PFSK-1 (cell line): ENCODE measurements around the gene UNC93B1. TPM values are rescaled to one million over a fixed set of nuclear protein-coding genes. Genes with fewer than 3 reads are reported as not detected.

ENCODE experiments used
- FOXP2 ChIP-seq: optimal IDR thresholded peaks from 2 replicates; pipeline ENCODE3; 2011; ENCODE audit warnings: borderline replicate concordance, control low read depth, inconsistent platforms; ENCODE audit not compliant: insufficient read depth; ENCODE audit errors: extremely low read length, extremely low read depth
- POLR2AphosphoS5 ChIP-seq: IDR thresholded peaks from 2 replicates; pipeline ENCODE4 v1.6.1; 2012; ENCODE audit warnings: low read depth, mild to moderate bottlenecking, control low read depth, low read length, moderate library complexity
- SIN3A ChIP-seq: IDR thresholded peaks from 2 replicates; pipeline ENCODE4 v1.6.1; 2012; ENCODE audit warnings: mild to moderate bottlenecking, low read length, moderate library complexity, borderline replicate concordance; ENCODE audit not compliant: insufficient read depth
- TAF1 ChIP-seq: IDR thresholded peaks from 2 replicates; pipeline ENCODE4 v1.6.1; 2012; ENCODE audit warnings: low read length, control low read depth, borderline replicate concordance; ENCODE audit not compliant: insufficient read depth
- polyA plus RNA-seq: library from polyadenylated mRNA; unstranded; fragments of >200 nt; gene quantifications from one replicate; pipeline ENCODE4 v1.2.1, GENCODE V29; 2012; ENCODE audit warnings: low read depth, missing spikeins; ENCODE audit not compliant: insufficient read length
- TF ChIP-seq, protein P1 (sequence below), 2 experiments: IDR thresholded peaks; 2 replicates each; pipeline versions ENCODE4 v1.6.1 to v1.8.0; 2011 to 2012; ENCODE audit warnings: low read depth in 2 of 2, low read length in 2 of 2, control low read depth in 1 of 2, inconsistent platforms in 1 of 2, mild to moderate bottlenecking in 1 of 2, moderate library complexity in 1 of 2; ENCODE audit not compliant: insufficient read depth in 1 of 2

UNC93B1 gene, protein sequence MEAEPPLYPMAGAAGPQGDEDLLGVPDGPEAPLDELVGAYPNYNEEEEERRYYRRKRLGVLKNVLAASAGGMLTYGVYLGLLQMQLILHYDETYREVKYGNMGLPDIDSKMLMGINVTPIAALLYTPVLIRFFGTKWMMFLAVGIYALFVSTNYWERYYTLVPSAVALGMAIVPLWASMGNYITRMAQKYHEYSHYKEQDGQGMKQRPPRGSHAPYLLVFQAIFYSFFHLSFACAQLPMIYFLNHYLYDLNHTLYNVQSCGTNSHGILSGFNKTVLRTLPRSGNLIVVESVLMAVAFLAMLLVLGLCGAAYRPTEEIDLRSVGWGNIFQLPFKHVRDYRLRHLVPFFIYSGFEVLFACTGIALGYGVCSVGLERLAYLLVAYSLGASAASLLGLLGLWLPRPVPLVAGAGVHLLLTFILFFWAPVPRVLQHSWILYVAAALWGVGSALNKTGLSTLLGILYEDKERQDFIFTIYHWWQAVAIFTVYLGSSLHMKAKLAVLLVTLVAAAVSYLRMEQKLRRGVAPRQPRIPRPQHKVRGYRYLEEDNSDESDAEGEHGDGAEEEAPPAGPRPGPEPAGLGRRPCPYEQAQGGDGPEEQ
- 12.0 TPM for polyA plus RNA-seq

DNA sequence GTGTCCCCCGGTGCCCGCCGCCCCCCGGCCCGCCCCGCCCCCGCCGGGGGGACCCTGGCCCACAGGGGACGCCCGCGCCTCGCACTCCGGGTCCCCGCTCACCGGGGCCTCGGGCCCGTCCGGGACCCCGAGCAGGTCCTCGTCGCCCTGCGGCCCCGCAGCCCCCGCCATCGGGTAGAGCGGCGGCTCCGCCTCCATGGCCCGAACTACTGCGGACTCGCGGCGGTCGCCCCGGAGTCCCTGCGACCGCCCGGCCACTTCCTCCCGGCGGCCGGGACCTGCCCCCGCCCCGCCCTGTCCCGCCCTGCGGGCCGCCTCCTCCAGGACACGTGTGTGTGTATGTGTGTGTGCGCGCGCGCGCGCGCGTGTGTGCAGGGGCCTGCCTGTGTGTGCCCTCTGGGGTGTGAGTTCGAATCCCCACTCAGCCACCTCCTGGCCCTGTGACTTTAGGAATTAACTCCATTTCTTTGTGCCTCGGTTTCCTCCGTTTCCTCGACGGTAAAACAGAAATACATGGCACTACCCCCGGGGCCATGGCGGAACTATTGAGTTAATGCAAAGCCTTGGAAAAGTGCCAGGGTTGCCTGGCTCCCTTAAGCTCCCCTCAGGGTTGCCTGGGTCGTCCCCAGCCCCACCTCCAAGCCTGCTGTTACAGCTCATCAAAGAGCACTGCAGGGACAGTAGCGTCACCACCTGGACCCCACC is at the start of gene UNC93B1:
Gene UNC93B1 (minus strand): TSS at position 252 of the 705 bp plus-strand sequence. CDS start 54 bp downstream, at position 198.
- TF ChIP-seq FOXP2 (peak; percentile 75), TAF1 (no peak), SIN3A (0 out of 2 replicates have a peak, but pooled peaks have one; percentile 63), POLR2AphosphoS5 (no peak)
- TF ChIP-seq, protein P1, sequence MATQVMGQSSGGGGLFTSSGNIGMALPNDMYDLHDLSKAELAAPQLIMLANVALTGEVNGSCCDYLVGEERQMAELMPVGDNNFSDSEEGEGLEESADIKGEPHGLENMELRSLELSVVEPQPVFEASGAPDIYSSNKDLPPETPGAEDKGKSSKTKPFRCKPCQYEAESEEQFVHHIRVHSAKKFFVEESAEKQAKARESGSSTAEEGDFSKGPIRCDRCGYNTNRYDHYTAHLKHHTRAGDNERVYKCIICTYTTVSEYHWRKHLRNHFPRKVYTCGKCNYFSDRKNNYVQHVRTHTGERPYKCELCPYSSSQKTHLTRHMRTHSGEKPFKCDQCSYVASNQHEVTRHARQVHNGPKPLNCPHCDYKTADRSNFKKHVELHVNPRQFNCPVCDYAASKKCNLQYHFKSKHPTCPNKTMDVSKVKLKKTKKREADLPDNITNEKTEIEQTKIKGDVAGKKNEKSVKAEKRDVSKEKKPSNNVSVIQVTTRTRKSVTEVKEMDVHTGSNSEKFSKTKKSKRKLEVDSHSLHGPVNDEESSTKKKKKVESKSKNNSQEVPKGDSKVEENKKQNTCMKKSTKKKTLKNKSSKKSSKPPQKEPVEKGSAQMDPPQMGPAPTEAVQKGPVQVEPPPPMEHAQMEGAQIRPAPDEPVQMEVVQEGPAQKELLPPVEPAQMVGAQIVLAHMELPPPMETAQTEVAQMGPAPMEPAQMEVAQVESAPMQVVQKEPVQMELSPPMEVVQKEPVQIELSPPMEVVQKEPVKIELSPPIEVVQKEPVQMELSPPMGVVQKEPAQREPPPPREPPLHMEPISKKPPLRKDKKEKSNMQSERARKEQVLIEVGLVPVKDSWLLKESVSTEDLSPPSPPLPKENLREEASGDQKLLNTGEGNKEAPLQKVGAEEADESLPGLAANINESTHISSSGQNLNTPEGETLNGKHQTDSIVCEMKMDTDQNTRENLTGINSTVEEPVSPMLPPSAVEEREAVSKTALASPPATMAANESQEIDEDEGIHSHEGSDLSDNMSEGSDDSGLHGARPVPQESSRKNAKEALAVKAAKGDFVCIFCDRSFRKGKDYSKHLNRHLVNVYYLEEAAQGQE (IDR thresholded peaks at IDR 0.05; ENCODE audit: insufficient read depth in 1 of 2, low read depth in 2 of 2, low read length in 2 of 2) = no peak

DNA sequence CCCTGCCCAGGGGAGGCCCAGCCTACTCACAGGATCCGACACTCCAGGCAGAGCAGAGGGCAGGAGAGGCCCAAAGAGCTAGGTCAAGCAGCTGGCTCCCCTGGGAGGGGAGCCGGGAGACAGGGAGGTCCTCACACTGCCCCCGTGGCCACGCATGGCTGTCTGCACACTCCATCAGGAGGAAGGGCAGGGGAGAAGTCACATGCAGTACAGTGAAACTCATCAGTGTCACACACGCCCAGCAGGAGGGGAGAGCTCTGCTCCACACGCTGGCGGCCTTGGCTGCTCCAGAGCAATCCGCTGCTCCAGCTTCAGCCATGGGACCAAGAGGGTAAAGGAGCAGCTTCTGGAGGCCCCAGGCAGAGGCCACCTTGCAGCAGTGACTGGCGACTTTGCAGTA is 49.2 kb upstream of the UNC93B1 start:
- TF ChIP-seq, protein P1 (IDR thresholded peaks at IDR 0.05; ENCODE audit: insufficient read depth in 1 of 2, low read depth in 2 of 2, low read length in 2 of 2) = no peak
- TF ChIP-seq FOXP2 = no peak
- TF ChIP-seq TAF1 = no peak
- TF ChIP-seq POLR2AphosphoS5 = no peak
- TF ChIP-seq SIN3A = no peak

DNA sequence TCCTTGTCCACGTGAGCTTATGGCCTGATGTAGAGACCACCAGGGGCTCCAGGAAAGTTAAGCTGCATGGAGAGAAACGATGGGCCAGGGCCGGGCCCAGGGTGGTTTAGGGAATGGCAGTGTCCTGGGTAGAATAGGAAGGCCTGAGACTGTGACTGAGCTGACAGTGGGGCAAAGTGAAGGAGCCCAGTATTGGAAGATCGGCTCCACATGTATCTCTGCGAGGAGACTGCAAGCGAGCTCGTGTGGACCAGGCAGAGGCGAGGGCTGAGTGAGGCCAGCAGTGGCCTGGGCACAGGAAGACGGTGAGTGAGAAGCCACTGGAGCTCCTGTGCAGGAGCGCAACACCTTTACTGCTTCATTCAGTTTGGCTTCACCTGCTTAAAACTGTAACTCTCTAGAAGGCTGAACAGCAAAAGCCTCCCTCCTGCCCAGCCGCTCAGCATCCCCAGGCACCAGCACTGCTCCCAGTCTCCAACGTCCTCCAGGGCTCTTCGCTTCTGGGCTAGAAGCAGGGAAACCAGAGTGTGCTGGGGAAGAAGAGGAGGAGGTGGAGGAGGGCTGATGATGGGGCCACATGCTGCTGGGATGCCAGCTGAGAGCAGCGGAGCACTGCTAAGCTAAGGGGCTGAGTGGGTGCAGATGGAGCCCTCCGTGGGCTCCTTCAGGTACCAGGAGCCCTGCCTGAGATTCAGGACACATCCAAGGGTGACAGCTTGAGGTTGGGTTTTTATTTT is 48.4 kb upstream of the UNC93B1 start:
- TF ChIP-seq TAF1 = no peak
- TF ChIP-seq FOXP2 = no peak
- TF ChIP-seq SIN3A = no peak
- TF ChIP-seq, protein P1 (IDR thresholded peaks at IDR 0.05; ENCODE audit: insufficient read depth in 1 of 2, low read depth in 2 of 2, low read length in 2 of 2) = no peak
- no peak for TF ChIP-seq POLR2AphosphoS5

DNA sequence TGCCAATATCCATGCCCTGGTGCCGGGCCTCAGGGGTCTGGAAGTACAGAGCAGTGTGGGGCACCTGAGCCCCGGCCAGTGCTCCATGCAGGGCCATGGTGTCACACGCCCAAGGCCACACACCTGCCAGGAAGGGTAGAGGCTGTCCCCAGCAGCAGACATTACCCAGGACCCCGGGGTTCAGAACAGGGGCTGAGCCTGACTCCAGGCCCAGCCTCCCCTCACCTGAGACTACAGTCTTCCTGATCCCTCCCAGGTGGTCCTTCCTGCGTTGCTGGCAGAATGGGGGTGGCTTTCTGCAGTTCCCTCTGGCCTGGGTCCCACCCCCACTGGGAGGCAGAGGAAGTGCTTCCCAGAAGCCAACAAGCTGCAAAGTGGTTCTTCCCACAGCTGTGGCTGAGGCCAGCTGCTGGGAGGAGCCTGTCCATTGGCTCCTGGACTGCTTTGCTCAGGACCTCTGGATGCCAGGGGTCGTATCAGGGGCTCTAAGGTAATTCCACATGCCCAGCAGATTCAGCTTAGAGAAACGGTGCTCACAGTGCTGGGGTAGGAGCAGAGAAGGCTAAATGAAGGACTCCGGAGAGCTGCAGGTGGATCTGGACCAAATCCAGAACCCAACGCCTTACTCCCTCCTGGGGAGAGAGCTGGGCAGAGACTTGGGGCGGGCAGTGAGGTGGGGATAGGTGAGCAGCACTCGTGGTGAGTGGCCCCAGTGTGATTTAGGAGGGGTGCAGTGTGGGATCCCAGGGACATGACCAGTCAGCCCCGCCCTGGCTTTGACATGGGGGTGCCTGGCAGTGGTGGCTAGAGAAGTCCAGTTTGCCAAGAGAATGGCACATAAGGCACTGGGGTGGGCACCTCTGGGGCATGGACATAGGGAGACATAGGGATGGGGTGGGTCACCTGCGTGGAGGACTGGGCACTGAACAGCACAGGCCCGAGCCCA is 47.6 kb upstream of the UNC93B1 start:
- TF ChIP-seq, protein P1 (IDR thresholded peaks at IDR 0.05; ENCODE audit: insufficient read depth in 1 of 2, low read depth in 2 of 2, low read length in 2 of 2) = no peak
- TF ChIP-seq TAF1 (no peak), POLR2AphosphoS5 (no peak), SIN3A (no peak), FOXP2 (no peak)
